Smooth muscle cell (in vitro differentiated cells): ENCODE results near the gene MRPL27. TPM values are rescaled to one million over a fixed set of nuclear protein-coding genes. Genes with fewer than 3 reads are reported as not detected.
"Not testable (repeated sequence)": the region's sequence is repeated elsewhere in the genome, so short reads cannot be mapped to it uniquely, and the experiment has no call there.

Experiments used
- DNase-seq: peaks from one replicate; lab custom pipeline; 2025; ENCODE audit not compliant: unreplicated experiment; lab: John Stamatoyannopoulos, UW
- H2AFZ ChIP-seq: fragments of 200-600 bp; sonication (generic); 2 replicates; pipeline ENCODE4 v1.6.0; 2016; ENCODE audit warnings: antibody characterized with exemption, low read depth, mild to moderate bottlenecking
- H3F3A ChIP-seq: fragments of 200-600 bp; sonication (generic); 2 replicates; pipeline ENCODE4 v1.6.0; 2017; ENCODE audit warnings: antibody characterized with exemption, low read depth
- H3K27ac ChIP-seq: fragments of 200-600 bp; sonication (generic); 2 replicates; pipeline ENCODE4 v1.5.1; 2016; ENCODE audit warnings: low read depth, mild to moderate bottlenecking
- H3K27me3 ChIP-seq: fragments of 200-600 bp; sonication (generic); 2 replicates; pipeline ENCODE4 v1.6.1; 2016; ENCODE audit warnings: low read depth, mild to moderate bottlenecking
- H3K36me3 ChIP-seq: fragments of 200-600 bp; sonication (generic); 2 replicates; pipeline ENCODE4 v1.5.1; 2016; ENCODE audit warnings: low read depth
- H3K4me1 ChIP-seq: fragments of 200-600 bp; sonication (generic); 2 replicates; pipeline ENCODE4 v1.5.1; 2016; ENCODE audit warnings: low read depth
- H3K4me2 ChIP-seq: fragments of 200-600 bp; sonication (generic); 2 replicates; pipeline ENCODE4 v1.6.0; 2016; ENCODE audit warnings: mild to moderate bottlenecking
- H3K4me3 ChIP-seq: fragments of 200-600 bp; sonication (generic); 2 replicates; pipeline ENCODE4 v1.5.1; 2016; ENCODE audit warnings: mild to moderate bottlenecking
- H3K79me2 ChIP-seq: fragments of 200-600 bp; sonication (generic); 2 replicates; pipeline ENCODE4 v1.6.0; 2016; ENCODE audit warnings: low read depth, mild to moderate bottlenecking
- H3K9ac ChIP-seq: fragments of 200-600 bp; sonication (generic); 2 replicates; pipeline ENCODE4 v1.6.0; 2016; ENCODE audit warnings: low read depth
- H3K9me3 ChIP-seq: fragments of 200-600 bp; sonication (generic); replicated peaks from 2 replicates; pipeline ENCODE4 v1.5.1; 2016; ENCODE audit warnings: low read depth
- H4K20me1 ChIP-seq: fragments of 200-600 bp; sonication (generic); 2 replicates; pipeline ENCODE4 v1.6.0; 2016; ENCODE audit warnings: low read depth
- CTCF ChIP-seq: fragments of 200-600 bp; sonication (generic); IDR thresholded peaks from 2 replicates; pipeline ENCODE4 v1.5.1; 2017; ENCODE audit warnings: borderline replicate concordance, mild to moderate bottlenecking, antibody characterized with exemption; ENCODE audit not compliant: insufficient read depth, poor library complexity, severe bottlenecking
- WGBS: methylation state at CpG from one replicate; pipeline ENCODE4 v1.1.7; 2016; ENCODE audit warnings: low lambda C conversion rate; 5-methylcytosine and 5-hydroxymethylcytosine counted together
- polyA plus RNA-seq: library from polyadenylated mRNA; unstranded; fragments of >200 nt; fragmentation: Nextera tagmentation; extraction: Ambion mirVana; gene quantifications from 2 replicates; pipeline ENCODE4 v1.2.1, GENCODE V29; 2016
- total RNA-seq: library from RNA; depleted of rRNA; stranded (reverse); fragments of >200 nt; gene quantifications from 2 replicates; pipeline ENCODE4 v1.2.3, GENCODE V29; 2014

The MRPL27 gene
- total and polyA plus RNA-seq, 2 experiments from 2014 or later = 62.8 to 138 TPM

- TF ChIP-seq CTCF = no peak
- DNase-seq = no peak
- Histone ChIP-seq H3F3A (no peaks in the 10 kb centered on the region), H4K20me1 (no peaks in the 10 kb centered on the region), H3K4me3 (no peak overlapping the region), H3K4me1 (no peaks in the 10 kb centered on the region), H3K79me2 (no peaks in the 10 kb centered on the region), H3K27ac (no peak overlapping the region), H3K4me2 (no peak overlapping the region), H3K9ac (no peak overlapping the region), H2AFZ (no peak overlapping the region), H3K9me3 (no peaks in the 10 kb centered on the region), H3K36me3 (no peaks in the 10 kb centered on the region), H3K27me3 (peaks cover 7% of the 10 kb centered on the region)
- 81% methylated on average over 4 of the region's 4 CpGs for WGBS
Observed at GRCh38 chr17:50407921-50408320, 34.9 kb upstream of the MRPL27 start.

DNA sequence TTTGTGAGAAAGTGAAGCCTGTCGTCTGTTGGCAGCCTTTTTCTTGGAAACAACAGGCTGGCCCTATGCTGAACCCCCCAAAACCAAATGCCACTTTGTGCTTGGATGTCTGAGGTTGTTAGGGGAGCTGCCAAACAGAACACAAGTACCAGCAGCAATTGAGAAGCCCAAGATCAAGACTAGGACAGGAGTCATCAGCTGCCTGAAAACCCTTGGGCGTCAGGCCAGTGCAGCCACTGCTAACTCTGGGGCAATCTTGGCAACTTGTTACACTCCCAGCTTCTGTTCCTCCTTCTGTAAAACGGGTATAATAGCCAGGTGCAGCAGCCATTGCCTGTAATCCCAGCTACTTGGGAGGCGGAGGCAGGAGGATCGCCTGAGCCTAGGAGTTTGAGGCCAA, 33.6 kb upstream of the MRPL27 start:
- Histone ChIP-seq H3K9ac (no peak overlapping the region), H3K27ac (no peak overlapping the region), H3K9me3 (no peaks in the 10 kb centered on the region), H3K79me2 (no peaks in the 10 kb centered on the region), H3F3A (no peaks in the 10 kb centered on the region), H3K4me1 (no peaks in the 10 kb centered on the region), H3K36me3 (no peaks in the 10 kb centered on the region), H3K4me3 (no peak overlapping the region), H3K27me3 (peaks cover 7% of the 10 kb centered on the region), H3K4me2 (no peak overlapping the region), H2AFZ (no peak overlapping the region), H4K20me1 (no peaks in the 10 kb centered on the region)
- TF ChIP-seq CTCF = no peak
- 83% methylated on average over 5 of the region's 5 CpGs for WGBS
- DNase-seq = no peak

- not testable (repeated sequence) for H3K79me2 ChIP-seq, H2AFZ ChIP-seq, H3K27me3 ChIP-seq, H4K20me1 ChIP-seq, H3K27ac ChIP-seq, H3K9ac ChIP-seq, H3K9me3 ChIP-seq, DNase-seq, H3F3A ChIP-seq, H3K4me2 ChIP-seq, H3K4me1 ChIP-seq, H3K4me3 ChIP-seq, H3K36me3 ChIP-seq
- 82% methylated on average over 4 of the region's 4 CpGs for WGBS
Observed at GRCh38 chr17:50405351-50405750, 32.4 kb upstream of the MRPL27 start.

DNA sequence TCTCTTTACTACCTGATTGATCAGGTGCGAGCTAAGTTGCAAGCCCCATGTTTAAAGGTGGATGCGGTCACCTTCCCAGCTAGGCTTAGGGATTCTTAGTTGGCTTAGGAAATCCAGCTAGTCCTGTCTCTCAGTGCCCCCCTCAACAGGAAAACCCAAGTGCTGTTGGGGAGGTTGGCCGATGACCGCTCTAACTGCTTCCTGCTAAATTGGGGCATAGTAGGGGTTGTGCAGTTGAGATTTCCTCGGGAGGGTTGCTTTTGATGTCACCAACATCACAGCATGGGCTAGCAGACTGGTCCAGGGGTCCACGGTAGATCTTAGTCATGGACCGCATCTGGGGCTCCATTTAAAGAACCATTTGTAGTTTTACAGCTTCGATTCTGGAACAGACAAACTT, 26.6 kb upstream of the MRPL27 start:
- H3K27me3 ChIP-seq, H3K36me3 ChIP-seq, H3K4me2 ChIP-seq, H3K9me3 ChIP-seq, H3K9ac ChIP-seq, H2AFZ ChIP-seq, H3K4me3 ChIP-seq, H3K27ac ChIP-seq, DNase-seq, H3K4me1 ChIP-seq, H3F3A ChIP-seq: not testable (repeated sequence)
- peaks cover 28% of the 10 kb centered on the region for H3K79me2 ChIP-seq
- WGBS = 98% methylated on average over 8 of the region's 8 CpGs
- peaks cover 21% of the 10 kb centered on the region for H4K20me1 ChIP-seq

GRCh38 chr17:50398672-50399071, 25.7 kb upstream of the MRPL27 start:
- peaks cover 30% of the 10 kb centered on the region for H4K20me1 ChIP-seq
- 100% methylated on average over 3 of the region's 3 CpGs for WGBS
- not testable (repeated sequence) for H2AFZ ChIP-seq, H3F3A ChIP-seq, H3K27me3 ChIP-seq, H3K27ac ChIP-seq, H3K4me2 ChIP-seq, H3K9me3 ChIP-seq, H3K4me1 ChIP-seq, DNase-seq, H3K4me3 ChIP-seq, H3K9ac ChIP-seq, H3K36me3 ChIP-seq
- peaks cover 37% of the 10 kb centered on the region for H3K79me2 ChIP-seq
